ENCODE results near the gene SRGAP2B.
"Not testable (repeated sequence)": the region's sequence is repeated elsewhere in the genome, so short reads cannot be mapped to it uniquely, and the experiment has no call there.

DNA sequence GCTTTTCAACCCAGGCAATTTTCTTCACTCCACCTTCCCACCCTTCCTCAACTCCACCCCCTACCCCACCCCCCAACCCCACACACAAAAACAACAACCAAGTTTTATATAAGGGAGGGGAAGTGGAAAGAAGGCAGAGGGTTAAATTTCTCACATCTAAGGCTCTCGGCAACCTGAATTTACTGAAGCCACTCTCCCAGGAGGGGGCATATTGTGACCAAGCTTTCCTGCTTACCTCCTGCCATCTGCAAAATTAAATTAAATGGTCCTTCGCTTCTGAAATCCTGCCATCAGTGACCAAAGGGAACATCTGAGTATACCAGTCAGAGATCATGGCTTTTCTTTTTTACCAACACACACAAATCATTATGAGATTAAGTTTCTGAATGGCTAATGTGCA lies 72.9 kb downstream of the SRGAP2B start:
- TF ChIP-seq, protein P1, sequence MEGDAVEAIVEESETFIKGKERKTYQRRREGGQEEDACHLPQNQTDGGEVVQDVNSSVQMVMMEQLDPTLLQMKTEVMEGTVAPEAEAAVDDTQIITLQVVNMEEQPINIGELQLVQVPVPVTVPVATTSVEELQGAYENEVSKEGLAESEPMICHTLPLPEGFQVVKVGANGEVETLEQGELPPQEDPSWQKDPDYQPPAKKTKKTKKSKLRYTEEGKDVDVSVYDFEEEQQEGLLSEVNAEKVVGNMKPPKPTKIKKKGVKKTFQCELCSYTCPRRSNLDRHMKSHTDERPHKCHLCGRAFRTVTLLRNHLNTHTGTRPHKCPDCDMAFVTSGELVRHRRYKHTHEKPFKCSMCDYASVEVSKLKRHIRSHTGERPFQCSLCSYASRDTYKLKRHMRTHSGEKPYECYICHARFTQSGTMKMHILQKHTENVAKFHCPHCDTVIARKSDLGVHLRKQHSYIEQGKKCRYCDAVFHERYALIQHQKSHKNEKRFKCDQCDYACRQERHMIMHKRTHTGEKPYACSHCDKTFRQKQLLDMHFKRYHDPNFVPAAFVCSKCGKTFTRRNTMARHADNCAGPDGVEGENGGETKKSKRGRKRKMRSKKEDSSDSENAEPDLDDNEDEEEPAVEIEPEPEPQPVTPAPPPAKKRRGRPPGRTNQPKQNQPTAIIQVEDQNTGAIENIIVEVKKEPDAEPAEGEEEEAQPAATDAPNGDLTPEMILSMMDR (IDR thresholded peaks at IDR 0.05; ENCODE audit: low read depth, low read length, missing input control): not testable (repeated sequence)
- TF ChIP-seq SP1 (IDR thresholded peaks at IDR 0.05); TAF1 (conservative IDR thresholded peaks at IDR 0.05); EGR1 (IDR thresholded peaks at IDR 0.05; ENCODE audit: low read depth in 2 of 2); FOXA1 (IDR thresholded peaks at IDR 0.05); RAD21 (IDR thresholded peaks at IDR 0.05); HNF4A (conservative IDR thresholded peaks at IDR 0.05): not testable (repeated sequence)
- TF ChIP-seq, protein P2, sequence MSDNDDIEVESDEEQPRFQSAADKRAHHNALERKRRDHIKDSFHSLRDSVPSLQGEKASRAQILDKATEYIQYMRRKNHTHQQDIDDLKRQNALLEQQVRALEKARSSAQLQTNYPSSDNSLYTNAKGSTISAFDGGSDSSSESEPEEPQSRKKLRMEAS (IDR thresholded peaks at IDR 0.05): not testable (repeated sequence)
- TF ChIP-seq, protein P3, sequence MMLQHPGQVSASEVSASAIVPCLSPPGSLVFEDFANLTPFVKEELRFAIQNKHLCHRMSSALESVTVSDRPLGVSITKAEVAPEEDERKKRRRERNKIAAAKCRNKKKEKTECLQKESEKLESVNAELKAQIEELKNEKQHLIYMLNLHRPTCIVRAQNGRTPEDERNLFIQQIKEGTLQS (IDR thresholded peaks at IDR 0.05): not testable (repeated sequence)
- TF ChIP-seq, protein P4, sequence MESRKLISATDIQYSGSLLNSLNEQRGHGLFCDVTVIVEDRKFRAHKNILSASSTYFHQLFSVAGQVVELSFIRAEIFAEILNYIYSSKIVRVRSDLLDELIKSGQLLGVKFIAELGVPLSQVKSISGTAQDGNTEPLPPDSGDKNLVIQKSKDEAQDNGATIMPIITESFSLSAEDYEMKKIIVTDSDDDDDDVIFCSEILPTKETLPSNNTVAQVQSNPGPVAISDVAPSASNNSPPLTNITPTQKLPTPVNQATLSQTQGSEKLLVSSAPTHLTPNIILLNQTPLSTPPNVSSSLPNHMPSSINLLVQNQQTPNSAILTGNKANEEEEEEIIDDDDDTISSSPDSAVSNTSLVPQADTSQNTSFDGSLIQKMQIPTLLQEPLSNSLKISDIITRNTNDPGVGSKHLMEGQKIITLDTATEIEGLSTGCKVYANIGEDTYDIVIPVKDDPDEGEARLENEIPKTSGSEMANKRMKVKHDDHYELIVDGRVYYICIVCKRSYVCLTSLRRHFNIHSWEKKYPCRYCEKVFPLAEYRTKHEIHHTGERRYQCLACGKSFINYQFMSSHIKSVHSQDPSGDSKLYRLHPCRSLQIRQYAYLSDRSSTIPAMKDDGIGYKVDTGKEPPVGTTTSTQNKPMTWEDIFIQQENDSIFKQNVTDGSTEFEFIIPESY (IDR thresholded peaks at IDR 0.05): not testable (repeated sequence)
- TF ChIP-seq, protein P5, sequence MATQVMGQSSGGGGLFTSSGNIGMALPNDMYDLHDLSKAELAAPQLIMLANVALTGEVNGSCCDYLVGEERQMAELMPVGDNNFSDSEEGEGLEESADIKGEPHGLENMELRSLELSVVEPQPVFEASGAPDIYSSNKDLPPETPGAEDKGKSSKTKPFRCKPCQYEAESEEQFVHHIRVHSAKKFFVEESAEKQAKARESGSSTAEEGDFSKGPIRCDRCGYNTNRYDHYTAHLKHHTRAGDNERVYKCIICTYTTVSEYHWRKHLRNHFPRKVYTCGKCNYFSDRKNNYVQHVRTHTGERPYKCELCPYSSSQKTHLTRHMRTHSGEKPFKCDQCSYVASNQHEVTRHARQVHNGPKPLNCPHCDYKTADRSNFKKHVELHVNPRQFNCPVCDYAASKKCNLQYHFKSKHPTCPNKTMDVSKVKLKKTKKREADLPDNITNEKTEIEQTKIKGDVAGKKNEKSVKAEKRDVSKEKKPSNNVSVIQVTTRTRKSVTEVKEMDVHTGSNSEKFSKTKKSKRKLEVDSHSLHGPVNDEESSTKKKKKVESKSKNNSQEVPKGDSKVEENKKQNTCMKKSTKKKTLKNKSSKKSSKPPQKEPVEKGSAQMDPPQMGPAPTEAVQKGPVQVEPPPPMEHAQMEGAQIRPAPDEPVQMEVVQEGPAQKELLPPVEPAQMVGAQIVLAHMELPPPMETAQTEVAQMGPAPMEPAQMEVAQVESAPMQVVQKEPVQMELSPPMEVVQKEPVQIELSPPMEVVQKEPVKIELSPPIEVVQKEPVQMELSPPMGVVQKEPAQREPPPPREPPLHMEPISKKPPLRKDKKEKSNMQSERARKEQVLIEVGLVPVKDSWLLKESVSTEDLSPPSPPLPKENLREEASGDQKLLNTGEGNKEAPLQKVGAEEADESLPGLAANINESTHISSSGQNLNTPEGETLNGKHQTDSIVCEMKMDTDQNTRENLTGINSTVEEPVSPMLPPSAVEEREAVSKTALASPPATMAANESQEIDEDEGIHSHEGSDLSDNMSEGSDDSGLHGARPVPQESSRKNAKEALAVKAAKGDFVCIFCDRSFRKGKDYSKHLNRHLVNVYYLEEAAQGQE (IDR thresholded peaks at IDR 0.05): not testable (repeated sequence)

Measured in liver (tissue), 3 donors.